GM12875 (cell line): ENCODE results near the gene THY1.
"Not testable (repeated sequence)": the region's sequence is repeated elsewhere in the genome, so short reads cannot be mapped to it uniquely, and the experiment has no call there.

Experiments used
- H3K4me3 ChIP-seq: one replicate; pipeline ENCODE4 v1.5.1; 2011; ENCODE audit warnings: low read depth, low read length, control low read depth
- CTCF ChIP-seq: IDR thresholded peaks from 2 replicates; pipeline ENCODE4 v1.5.1; 2011; ENCODE audit warnings: low read depth, mild to moderate bottlenecking, control low read depth, inconsistent platforms, low read length, moderate library complexity, borderline replicate concordance; ENCODE audit not compliant: insufficient read depth

THY1 gene

DNA sequence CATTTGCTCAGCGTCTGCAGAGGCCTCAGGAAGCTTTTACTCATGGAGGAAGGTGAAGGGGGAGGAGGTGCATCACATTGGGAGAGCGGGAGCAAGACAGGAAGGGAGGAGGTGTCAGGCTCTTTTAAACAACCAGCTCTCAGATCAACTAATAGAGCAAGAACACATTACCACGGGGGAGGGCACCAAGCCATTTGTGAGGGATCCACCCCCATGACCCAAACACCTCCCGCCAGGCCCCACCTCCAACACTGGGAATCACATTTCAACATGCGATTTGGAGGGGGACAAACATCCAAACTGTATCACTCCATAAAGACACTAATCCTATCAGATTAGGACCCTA lies 18.9 kb upstream of the THY1 start:
- TF ChIP-seq CTCF = no peak

DNA sequence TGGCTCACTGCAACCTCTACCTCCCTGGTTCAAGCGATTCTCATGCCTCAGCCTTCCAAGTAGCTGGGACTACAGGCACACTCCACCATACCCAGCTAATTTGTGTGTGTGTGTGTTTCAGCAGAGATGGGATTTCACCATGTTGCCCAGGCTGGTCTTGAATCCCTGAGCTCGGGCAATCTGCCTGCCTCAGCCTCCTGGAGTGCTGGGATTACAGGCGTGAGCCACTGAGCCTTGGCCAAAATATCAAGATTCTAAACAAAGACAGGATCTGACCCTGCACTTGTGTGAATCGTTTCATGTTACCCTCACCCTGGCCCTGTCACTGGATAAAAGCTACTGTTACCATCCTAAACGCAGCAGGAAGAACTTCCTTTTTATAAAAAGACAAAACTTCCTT lies 15.6 kb upstream of the THY1 start:
- TF ChIP-seq CTCF = no peak
- no peak overlapping the region for H3K4me3 ChIP-seq

More for the DNA sequence above, 18.9 kb upstream of the THY1 start:
- H3K4me3 ChIP-seq = no peak overlapping the region

GRCh38 chr11:119437521-119437920 lies 14.5 kb upstream of the THY1 start:
- not testable (repeated sequence) for H3K4me3 ChIP-seq

DNA sequence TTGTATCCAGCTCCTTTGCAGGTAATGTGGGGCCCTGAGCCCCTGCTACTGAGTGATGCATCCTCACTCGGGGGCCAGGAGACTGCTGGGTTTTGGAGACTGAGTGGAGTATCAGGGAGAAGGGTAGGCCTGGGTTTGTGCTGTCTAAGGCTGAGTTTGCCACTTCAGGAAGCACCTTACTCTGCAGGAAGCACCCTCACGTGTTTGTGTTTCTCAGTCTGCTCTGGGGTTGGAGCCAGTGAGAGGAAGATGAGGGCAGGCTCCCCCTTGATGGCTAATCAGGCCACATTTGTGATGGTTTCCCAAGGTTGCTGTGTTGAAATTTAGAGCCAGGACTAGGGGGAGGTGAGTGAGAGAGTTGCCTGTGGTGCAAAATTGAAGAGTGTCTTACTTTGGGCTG lies 13.7 kb upstream of the THY1 start:
- H3K4me3 ChIP-seq = no peak overlapping the region
- TF ChIP-seq CTCF = no peak

DNA sequence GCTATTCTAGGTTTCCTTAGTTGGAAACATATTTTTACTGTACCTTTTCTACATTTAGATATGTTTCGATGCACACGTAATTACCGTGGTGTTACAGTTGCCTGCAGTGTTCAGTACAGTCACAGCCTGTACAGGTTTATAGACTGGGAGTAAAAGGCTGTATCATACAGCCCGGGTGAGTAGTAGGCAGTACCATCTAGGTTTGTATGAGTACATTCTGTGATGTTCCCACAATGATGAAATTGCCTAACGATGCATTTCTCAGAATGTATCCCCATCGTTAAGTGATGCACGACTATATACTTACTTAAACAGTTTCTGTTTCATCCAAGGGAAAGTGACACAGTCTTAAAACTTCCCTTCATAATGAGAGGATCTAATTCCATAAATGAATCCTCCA lies 13.1 kb upstream of the THY1 start:
- no peak overlapping the region for H3K4me3 ChIP-seq
- TF ChIP-seq CTCF = no peak

- H3K4me3 ChIP-seq = no peak overlapping the region
- TF ChIP-seq CTCF = no peak
Measured at GRCh38 chr11:119434591-119435330, 11.8 kb upstream of the THY1 start.

DNA sequence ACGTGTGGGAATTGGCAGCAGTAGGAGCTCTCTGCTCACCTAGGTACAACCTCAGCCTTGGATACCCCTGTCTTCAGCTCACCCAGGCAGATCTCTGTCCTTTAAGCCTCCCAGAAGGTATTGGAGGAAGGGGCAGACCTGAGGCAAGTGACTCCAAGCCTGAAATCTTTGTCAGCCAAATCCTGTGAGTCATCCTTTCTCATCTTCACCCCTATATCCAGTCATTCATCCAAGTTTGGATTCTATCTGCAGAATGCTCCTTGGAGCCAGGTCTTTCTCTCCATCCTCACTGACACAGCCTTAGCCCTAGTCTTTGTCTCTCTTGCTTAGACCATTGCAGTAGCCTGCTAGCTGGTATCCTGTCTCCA lies 10.4 kb upstream of the THY1 start:
- no peak overlapping the region for H3K4me3 ChIP-seq
- TF ChIP-seq CTCF = no peak
